NCI-H2196 (cell line): Measurements from ENCODE around the gene HSPA1L.

Experiments used
- DNase-seq: peaks from one replicate; lab custom pipeline; 2025; ENCODE audit not compliant: unreplicated experiment; lab: John Stamatoyannopoulos, UW

The HSPA1L gene

DNA sequence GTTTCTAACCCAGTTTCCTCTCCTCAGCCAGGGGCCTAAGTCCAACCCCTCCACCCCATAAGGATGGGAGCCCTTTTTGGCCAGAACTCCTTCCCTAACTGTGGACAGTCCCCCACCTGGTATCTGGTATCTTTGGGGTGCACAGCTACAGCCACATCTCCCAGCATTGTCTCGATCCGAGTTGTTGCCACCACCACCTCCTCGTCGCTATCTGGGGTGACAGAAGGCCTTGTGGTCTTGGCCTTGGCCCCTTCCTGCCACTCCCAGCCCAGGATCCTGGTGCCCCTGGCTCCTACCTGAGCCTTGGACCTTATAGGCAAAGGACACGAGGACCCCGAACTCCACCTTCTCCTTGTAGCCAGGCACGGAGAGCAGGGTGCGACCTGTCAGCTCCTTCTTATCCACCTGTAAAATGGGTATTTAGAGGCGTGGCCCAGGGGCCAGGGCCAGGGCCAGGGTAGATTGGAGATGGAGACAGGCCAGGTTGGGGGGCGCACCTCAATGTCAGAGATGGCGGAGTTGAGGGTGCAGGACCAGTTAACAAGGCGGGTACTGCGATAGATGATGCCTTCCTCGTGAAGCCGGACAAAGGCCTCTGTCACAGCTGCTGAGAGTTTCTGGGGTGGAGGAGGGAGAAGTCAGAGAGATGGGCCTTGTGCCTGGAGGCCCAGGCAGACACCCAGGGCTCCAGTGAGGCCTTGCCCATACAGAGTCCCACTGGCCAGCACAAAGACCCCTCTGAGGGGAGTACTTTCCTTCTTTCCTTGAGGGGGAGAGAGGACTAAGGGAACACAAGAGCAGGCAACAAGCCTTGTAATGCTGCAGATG is 30.8 kb downstream of the HSPA1L start:
- DNase-seq: no peak

DNA sequence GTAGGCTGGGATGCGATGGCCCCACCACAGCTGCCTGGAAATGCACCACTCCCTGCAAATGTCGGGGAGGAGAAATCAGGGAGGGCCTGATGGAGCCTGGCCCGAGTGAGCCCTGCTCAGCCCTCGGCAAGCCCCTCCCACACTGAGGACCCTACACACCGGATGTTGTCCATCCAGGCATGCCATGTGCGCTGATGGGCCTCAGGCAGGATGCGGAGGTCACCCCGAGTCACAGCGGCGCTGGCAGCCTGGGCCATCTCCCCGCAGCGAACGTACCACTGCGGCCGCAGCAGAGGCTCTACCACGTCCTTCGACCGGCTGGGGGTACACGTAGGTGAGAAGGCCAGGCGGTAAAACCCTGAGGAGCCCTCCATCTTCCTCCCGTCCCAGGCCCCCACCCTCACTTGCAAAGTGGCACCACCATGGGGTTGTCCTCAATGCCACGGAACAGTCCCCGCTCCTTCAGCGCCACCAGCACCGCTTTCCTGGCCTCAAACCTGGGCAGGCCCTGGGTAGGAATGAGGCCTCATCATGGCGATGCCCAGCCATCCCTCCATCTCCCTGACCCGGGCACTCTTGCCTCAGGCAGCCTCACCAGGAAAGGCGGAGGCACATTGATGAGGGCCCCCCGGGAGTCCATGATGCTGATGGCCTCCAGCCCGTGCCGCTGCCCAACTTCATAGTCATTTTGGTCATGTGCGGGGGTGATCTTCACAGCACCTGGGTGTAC is 32.8 kb downstream of the HSPA1L start:
- DNase-seq: no peak

DNA sequence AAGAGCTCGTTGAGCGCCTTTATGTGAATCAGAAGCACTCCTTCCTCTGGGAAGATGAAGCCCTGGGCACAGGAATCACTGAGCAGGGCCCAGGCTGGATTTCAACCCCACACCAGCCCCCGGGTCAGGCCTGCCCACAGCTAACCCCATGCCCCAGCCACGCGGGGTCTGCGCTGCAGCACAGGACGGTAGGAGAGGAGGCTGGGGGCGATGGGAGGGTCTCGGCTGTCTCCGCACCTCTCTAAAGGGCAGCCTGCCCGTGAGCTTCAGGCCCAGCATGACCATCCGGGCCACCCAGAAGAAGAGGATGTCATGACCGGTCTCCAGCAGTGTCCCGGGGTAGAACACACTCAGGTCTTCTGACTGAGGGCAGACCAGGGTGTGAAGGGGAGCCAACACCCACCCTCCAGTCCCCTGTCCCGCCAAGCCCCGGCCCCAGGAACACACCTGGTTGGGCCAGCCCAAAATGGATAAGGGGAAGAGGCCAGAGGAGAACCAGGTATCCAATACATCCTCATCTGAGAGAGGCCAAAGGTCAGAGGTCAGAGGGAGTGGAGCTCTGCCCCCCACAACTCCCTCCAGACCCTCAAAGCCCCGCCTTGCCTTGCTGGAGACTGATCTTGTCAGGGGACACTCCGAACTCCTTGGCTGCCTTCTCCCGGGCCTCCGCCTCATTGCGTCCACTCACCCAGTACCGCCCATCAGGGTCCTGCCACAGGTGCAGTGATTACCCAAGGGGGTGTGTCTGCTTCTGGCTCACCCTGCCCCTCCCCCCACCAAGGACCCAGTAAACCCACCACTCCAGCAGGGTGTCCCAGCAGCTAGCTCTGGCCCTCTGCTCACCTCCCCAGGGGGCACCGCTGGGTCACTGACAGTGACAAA is 33.6 kb downstream of the HSPA1L start:
- DNase-seq: no peak

DNA sequence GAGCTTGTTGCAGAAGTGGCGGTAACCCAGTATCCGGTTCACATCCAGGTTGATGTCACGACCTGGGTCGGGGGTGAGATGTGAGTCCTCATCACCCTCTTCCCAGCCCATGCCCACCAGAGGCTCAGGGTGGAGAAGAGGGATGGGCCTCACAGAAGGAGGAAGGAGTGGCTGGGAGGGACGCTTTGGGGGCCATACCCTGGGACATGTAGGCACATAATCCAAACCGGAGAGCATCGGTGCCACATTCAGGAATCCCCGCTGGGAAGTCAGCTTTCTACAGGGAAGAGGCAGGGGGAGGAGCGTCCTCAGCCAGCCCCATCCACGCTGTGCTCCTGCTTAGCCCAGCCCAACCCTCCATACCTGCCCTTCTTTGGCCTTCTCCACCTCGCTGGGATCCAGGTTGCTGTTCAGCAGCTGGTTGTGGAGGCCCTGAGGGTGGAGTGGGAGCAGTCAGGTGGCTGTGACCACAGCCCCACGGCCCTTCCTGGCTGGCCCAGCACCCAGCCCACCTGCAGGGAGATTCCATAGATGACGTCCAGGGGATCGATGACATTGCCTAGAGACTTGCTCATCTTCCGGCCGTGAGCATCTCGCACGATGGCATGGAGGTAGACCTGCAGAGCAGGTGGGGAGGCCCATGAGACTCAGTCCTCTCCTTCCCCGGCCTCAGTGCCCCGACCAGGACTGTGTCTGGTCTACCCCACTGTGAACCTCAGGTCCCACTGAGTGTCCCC is 34.4 kb downstream of the HSPA1L start:
- DNase-seq: no peak

DNA sequence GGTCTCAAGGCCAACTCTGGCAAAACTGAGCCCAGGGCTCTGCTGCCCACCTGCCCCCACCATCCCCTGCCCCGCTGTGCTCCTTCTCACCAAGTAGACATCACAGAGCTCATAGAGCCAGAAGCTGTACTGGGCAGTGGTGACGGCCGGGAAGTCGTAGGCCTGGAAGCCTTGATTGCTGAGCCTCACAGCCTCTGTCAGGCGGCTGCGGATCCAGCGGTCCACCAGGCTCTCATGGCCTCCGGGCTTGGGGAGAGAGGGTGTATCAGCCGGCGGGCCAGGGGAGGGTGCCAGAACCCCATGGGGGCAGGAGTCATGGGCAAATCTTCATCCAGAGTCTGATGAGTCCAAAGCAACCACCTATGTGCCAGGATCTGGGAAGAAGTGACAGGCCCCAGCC is 35.2 kb downstream of the HSPA1L start:
- no peak for DNase-seq

DNA sequence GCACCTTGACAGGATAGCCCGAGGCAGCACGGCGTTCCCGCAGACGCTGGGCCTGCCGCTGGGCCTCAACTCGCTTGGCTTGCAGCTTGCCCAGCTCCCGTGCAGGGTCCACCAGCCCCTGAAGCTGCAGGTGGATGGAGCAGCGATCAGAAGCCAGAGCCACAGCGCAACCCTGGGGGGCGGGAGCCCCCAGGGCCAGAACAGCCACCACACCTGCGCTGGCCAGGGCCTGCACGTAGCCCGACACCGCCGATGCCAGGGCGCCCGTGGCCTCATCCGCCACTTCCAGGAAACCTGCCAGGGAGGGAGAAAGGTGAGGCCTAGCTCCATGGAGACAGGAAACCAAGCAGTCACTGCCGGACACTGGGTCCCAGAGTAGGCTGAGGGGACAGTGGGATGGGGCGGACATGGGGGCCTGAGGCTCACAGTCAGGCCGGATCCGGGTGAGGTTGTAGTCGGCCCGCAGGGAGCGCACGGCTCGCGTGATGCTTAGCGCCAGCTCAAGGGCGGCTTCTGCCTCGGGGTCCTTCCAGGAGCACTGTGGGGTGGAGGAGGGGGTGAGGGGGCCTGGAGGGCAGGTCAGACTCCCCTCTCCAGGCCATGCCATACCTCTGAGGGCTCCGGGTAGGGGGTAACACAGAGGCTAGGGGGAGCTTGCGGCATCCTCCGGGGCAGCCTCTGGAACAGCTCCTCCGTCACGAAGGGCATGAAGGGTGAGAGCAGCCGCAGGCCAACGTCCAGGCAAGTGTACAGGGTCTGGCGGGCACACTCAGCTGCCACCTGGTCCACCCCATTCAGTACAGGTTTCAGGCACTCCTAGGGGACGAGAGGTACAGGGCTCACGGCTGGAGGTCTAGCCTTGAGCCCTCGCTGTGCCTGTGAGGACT is 35.8 kb downstream of the HSPA1L start:
- DNase-seq: no peak

DNA sequence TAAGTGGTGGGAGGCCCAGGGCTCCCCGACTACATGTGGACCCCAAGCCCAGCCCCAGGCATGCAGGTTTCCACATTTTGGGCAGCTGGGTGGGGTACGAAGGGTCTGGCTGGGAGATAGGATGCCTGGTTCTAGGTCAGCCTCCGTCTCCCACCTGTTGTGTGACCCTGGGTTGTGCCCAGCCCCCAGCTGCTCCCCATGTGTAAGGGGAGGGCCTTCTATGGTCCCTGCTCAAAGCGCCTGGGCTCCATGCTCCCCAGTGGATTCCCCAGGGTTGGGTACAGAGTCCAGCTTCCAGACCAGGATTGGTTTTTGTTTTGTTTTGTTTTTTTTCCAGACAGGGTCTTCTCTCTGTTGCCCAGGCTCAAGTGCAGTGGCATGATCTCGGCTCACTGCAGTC is 36.9 kb downstream of the HSPA1L start:
- DNase-seq: no peak

DNA sequence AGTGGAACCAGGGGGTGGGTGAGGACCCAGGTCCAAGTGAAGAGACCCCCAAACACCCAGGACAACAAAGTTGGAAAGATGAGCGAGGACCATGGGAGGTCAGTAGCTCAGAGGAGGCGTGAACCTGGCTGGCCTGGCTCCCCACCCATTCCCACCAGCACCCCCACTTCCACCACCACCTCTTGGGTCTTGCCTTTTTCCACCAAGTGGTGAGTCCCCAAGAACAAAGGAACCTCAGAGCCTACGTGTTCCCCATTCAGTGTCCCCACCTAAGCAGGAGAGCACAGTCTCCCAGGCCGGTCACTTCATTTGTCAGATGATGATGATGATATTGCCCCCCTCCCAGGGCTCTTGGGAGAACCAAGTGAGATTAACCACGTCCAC is 37.4 kb downstream of the HSPA1L start:
- no peak for DNase-seq

DNA sequence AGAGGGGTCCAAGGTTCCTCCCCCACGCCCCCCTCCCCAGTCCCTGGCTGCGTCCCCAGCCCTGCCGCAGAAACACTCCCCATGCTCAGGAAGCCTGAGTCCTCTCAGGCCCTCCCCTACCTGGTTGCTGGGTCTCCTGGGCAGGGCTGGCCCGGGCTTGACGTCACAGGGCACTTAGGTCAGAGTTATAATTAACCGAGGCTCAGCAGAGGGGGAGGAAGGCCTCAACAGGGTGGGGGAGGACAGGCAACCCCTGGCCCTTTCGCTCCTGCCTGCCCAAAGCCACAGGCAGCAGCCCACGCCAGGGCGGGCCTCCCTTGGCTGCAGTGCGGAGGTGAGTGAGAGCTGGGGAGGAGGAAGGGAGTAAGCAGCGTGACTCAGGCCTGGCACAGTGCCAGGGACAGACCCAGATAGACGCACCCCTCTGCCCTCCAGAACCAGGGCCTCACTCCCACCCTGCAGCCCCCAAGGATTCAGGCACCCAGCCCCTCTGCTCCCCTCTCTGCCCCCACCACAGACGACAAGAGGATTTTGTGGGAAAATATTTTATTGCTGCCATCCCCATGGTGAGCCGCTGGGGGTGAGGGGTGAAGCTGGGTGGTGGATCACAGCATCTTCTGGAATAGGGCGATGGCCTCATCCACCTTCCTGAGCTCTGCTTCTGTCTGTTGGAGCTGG is 38.0 kb downstream of the HSPA1L start, which contains the start of gene VWA7:
Gene VWA7 (minus strand): TSS at position 340 of the 678 bp plus-strand sequence. CDS start 549 bp downstream, outside the sequence.
- peak; percentile 70 for DNase-seq

DNA sequence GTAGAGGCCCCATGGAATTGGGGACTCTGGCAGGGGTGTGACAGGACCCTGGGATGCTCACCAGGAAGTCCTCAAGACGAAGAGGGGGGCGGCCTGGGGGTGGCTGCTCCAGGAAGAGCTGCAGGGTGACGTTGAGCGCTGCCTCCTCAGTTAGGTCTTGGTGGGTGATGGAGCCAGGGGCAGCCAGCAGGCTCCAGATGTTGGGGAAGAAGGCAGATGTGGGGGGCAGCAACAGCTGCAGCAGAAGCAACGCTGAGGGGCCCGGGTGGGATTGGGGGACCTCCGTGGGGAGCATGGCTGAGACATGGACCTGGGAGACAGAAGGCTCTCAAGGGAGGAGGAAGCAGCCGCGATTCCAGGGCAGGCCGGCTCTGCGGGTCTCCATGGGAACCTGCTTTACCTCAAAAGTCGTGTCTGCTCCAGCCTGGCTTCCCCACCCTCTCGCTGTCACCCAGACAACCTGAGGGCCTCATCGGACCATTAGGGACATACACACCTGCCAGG is 38.5 kb downstream of the HSPA1L start:
- peak; percentile 55 for DNase-seq

DNA sequence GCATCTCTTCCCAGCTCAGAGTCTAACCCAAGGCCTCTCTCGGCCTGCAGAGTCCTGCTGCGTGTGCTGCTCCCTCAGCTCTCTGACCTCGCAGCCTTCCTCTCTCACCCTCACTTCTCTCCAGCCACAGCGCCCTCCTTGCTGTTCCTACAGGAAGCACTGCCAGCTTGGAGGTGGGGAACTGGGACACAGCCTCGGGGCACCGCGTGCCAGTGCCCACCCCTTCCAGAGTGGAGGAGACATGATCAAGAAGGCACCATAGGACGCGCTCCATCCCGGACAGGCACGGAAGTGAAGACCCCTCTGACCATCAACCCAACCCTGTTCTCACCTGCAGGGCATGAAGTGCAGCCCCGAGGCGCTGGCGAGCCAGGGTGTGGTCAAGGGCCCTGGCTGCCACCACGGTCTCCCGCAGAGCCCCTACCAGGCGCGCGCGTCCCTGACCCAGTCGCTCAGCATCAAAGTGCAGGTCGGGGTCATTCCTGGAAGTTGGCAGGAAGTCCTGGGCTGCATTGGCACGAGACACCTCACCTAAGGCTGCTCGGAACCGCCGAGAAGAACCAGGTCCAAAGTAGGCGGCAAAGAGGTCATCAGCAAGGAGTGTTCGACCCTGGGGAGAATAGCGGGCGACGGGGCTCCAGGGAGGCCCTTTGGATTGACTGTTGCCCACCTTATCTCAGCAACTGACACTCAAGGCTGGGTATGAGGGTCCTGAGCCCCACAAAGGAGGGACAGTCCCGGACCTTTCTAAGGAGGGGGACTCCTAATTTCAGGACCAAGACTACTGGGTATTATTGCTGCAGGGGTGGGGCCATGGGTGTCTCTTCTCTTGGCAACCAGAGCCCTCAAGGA is 39.2 kb downstream of the HSPA1L start:
- DNase-seq: no peak

DNA sequence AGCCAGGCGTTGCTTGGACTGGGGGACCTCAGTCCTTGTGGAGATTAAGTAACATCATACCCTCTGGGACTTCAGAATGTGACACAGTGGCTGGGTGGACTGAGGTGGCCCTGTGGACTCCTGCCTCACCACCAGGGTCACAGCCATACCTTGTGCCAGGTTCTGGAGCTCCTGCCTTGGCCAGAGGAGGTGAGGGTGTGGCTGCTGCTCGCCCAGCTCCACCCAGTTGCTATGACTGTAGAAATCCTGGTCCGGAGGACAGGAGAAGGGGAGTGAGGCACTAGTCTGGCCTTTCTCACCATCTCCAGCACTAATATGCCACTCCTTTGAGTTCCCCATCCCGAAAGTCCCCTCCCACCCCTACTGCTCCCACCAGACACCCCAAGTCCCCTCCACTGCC is 39.9 kb downstream of the HSPA1L start:
- DNase-seq: no peak

DNA sequence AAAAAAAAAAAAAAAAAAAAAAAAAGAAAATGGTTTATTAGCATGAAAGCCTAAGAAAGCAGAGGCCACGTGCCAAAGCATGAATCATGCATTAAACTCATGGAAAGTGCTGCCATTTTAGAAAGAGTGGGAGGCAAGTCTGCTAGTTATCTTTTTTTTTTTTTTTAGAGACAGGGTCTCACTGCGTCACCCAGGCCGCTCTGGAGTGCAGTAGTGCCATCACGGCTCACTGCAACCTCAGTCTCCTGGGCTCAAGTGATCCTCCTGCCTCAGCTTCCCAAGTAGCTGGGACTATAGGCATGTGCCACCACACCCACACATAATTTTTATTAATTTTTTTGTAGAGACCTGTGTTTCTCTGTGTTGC is 43.1 kb downstream of the HSPA1L start:
- DNase-seq: no peak

DNA sequence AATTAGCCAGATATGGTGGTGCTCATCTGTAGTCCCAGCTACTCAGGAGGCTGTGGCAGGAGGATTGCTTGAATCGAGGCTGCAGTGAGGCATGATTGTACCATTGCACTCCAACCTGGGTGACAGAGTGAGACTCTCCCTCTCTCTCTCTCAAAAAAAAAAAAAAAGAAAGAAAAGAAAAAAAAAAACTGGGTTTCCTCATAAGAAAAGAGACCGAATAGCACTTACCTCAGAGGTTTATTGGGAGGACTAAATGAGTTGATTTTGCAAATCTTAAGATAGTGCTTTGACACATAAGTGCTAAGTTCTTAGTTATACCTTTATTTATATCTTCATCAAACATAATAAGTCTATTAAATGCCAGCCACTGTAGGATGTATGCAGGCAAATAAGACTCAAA is 44.2 kb downstream of the HSPA1L start:
- DNase-seq: no peak

DNA sequence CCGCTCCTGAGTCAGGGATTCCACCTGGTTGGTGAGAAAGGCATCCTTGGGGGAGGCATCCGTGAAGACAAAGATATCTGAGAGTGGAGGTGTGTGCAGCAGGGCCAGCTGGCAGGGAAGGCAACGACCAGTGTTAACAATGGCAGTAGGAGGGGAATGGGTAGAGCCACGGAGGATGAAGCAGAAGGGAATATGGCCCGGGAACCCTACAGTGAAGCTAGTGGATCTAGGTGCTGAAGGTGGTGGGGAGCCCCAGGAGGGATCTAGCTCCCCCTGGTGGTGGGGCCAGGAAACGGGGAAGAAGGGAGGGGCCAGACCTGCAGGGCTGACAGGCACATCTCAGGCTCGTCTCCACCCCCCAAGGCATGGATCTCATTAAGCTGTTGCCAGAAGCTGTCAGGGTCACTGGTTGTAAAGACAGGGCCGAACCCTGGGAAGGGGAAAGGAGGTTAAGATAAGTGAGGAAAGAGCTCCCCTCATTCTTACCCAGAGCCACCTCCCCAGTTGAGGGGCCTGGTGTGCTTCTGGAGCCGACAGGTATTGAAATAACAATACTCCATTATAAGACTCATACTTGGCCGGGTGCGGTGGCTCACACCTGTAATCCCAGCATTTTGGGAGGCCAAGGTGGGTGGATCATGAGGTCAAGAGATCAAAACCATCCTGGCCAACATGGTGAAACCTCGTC is 45.3 kb downstream of the HSPA1L start:
- DNase-seq: peak; percentile 64

DNA sequence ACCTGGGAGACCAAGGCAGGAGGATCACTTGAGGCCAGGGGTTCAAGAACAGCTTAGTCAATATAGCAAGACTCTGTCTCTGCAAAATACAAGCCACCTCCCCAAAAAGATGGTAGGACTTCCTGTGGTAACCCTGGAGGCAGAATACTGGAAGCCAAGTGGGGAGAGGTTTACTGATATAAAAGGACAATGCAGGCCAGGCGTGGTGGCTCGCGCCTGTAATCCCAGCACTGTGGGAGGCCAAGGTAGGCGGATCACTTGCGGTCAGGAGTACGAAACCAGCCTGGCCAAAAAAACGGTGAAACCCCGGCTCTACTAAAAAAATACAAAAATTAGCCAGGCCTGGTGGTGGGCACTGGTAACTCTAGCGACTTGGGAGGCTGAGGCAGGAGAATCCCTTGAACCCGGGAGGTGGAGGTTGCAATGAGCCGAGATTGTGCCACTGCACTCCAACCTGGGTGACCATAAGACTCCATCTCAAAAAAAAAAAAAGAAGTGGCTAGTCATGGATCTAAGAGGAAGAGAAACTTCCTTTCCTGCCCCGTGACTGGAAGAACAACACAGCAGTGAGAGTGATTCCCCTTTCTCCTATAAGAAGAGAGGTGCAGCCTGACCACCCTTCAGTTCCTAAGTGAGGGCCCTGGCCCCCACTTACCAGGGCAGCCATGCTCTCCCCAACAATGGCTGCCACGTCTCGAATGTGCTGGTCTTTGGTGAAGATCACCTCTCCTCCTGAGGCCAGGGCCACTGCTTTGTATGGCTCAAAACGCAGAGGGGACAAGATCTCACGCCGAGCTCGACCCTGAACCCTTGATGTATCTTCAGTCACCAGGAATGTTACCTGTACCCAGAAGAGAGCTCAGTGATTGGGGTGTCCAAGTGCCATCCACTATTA is 46.5 kb downstream of the HSPA1L start:
- DNase-seq: no peak
